Upper lobe of right lung (tissue), 1 donor: ENCODE data around the gene TOMM5. TPM values are rescaled to one million over a fixed set of nuclear protein-coding genes. Genes with fewer than 3 reads are reported as not detected.
A peak's percentile ranks its signal among the peaks of the same experiment; 100 is the strongest.

Experiments
- ATAC-seq: fragments of 200-7000 bp; cut with Tn5 transposase; one replicate; pipeline ENCODE4 v1.9.1; 2020; ENCODE audit warnings: mild to moderate bottlenecking, moderate library complexity
- DNase-seq: peaks from one replicate; pipeline ENCODE4 v3.0.0-alpha.2; 2020
- H3K27ac ChIP-seq: fragments of 200-600 bp; one replicate; pipeline ENCODE4 v1.8.0; 2022
- H3K27me3 ChIP-seq: fragments of 200-600 bp; one replicate; pipeline ENCODE4 v1.8.0; 2022; ENCODE audit warnings: mild to moderate bottlenecking
- H3K36me3 ChIP-seq: fragments of 200-600 bp; one replicate; pipeline ENCODE4 v1.8.0; 2022
- H3K4me1 ChIP-seq: fragments of 200-600 bp; one replicate; pipeline ENCODE4 v1.8.0; 2022
- H3K4me3 ChIP-seq: fragments of 200-600 bp; one replicate; pipeline ENCODE4 v1.8.0; 2022; ENCODE audit warnings: mild to moderate bottlenecking
- H3K9me3 ChIP-seq: fragments of 200-600 bp; one replicate; pipeline ENCODE4 v1.8.0; 2022
- CTCF ChIP-seq: fragments of 200-600 bp; IDR thresholded peaks from one replicate; pipeline ENCODE4 v1.8.0; 2022; ENCODE audit warnings: antibody characterized with exemption
- intact Hi-C: fragments of 100-400 bp; cut with DNase I; formaldehyde crosslinking; loops from one replicate; pipeline ENCODE4 v1.11.0; 2022
- total RNA-seq: library from RNA; stranded (reverse); fragmentation: NEBNext Ultra II Directional; extraction: Animal tissue kit (Norgen Biotek cat#: 25700); gene quantifications from one replicate; pipeline ENCODE4 v1.2.1, GENCODE V29; 2021
- donor health status: DM: no; HTN: yes; CAD: no; lungs with severe emphysema.

TOMM5 gene
- total RNA-seq, 1 donor from 2014 or later: 60.7 TPM

GRCh38 chr9:37542895-37543294, 49.5 kb downstream of the TOMM5 start:
- intact Hi-C loops: no loop called here
- H3K27me3 ChIP-seq: no peaks in the 10 kb centered on the region
- H3K36me3 ChIP-seq: no peaks in the 10 kb centered on the region
- H3K27ac ChIP-seq: no peak overlapping the region
- no peaks in the 10 kb centered on the region for H3K4me1 ChIP-seq
- DNase-seq (peak; percentile 19), ATAC-seq (no peak)
- no peak for TF ChIP-seq CTCF
- H3K9me3 ChIP-seq: no peaks in the 10 kb centered on the region
- no peak overlapping the region for H3K4me3 ChIP-seq

GRCh38 chr9:37542488-37542887, 49.9 kb downstream of the TOMM5 start:
- intact Hi-C loops: no loop called here
- no peak overlapping the region for H3K27ac ChIP-seq
- no peak for TF ChIP-seq CTCF

GRCh38 chr9:37541465-37541864, 50.9 kb downstream of the TOMM5 start:
- no peaks in the 10 kb centered on the region for H3K27me3 ChIP-seq
- no peak overlapping the region for H3K4me3 ChIP-seq
- intact Hi-C loops: no loop called here
- H3K27ac ChIP-seq: no peak overlapping the region
- no peaks in the 10 kb centered on the region for H3K9me3 ChIP-seq
- no peak for DNase-seq
- H3K4me1 ChIP-seq: no peaks in the 10 kb centered on the region
- ATAC-seq: no peak
- peaks cover 13% of the 10 kb centered on the region for H3K36me3 ChIP-seq
- no peak for TF ChIP-seq CTCF

More at GRCh38 chr9:37542488-37542887, 49.9 kb downstream of the TOMM5 start:
- Histone ChIP-seq H3K9me3 (no peaks in the 10 kb centered on the region), H3K4me3 (no peak overlapping the region), H3K27me3 (no peaks in the 10 kb centered on the region), H3K4me1 (no peaks in the 10 kb centered on the region), H3K36me3 (peaks cover 2% of the 10 kb centered on the region)
- DNase-seq: no peak
- ATAC-seq: no peak

- Histone ChIP-seq H3K4me1 (no peaks in the 10 kb centered on the region), H3K9me3 (no peaks in the 10 kb centered on the region), H3K36me3 (peaks cover 17% of the 10 kb centered on the region), H3K27ac (no peak overlapping the region), H3K27me3 (no peaks in the 10 kb centered on the region), H3K4me3 (no peak overlapping the region)
- intact Hi-C loops: no loop called here
- ATAC-seq (peak; percentile 44), DNase-seq (peak; percentile 51)
- no peak for TF ChIP-seq CTCF
Observed at GRCh38 chr9:37540634-37541033, 51.8 kb downstream of the TOMM5 start.

- Histone ChIP-seq H3K27me3 (no peaks in the 10 kb centered on the region), H3K27ac (no peak overlapping the region), H3K36me3 (peaks cover 17% of the 10 kb centered on the region), H3K9me3 (no peaks in the 10 kb centered on the region), H3K4me3 (no peak overlapping the region), H3K4me1 (no peaks in the 10 kb centered on the region)
- DNase-seq (no peak), ATAC-seq (no peak)
- intact Hi-C loops: no loop called here
- no peak for TF ChIP-seq CTCF
Observed at GRCh38 chr9:37539634-37540033, 52.8 kb downstream of the TOMM5 start.

Other genes with a start within 250 kb of the TOMM5 start
- gene GRHPR, start 169.9 kb downstream of the TOMM5 start, total RNA-seq: 65.0 TPM
- gene ZBTB5, start 127.1 kb downstream of the TOMM5 start, total RNA-seq: 10.1 TPM
- 16.6 TPM for gene POLR1E, start 106.6 kb downstream of the TOMM5 start, total RNA-seq
- gene FBXO10, start 16.2 kb downstream of the TOMM5 start, total RNA-seq: 8.0 TPM
- gene FRMPD1, start 58.4 kb upstream of the TOMM5 start, total RNA-seq: not detected
- 11.8 TPM for gene TRMT10B, start 161.2 kb upstream of the TOMM5 start, total RNA-seq
- 23.7 TPM for gene EXOSC3, start 192.5 kb upstream of the TOMM5 start, total RNA-seq
- 25.2 TPM for gene DCAF10, start 208.2 kb upstream of the TOMM5 start, total RNA-seq